Endometrial microvascular endothelial cells (primary cell): ENCODE data around the gene PPIL6. TPM values are rescaled to one million over a fixed set of nuclear protein-coding genes. Genes with fewer than 3 reads are reported as not detected.

Source experiments
- in situ Hi-C: cut with HindIII; loops from 2 replicates; pipeline ENCODE4 v1.10.0; 2017; ENCODE audit warnings: low sequenced_read_pairs, low pct_unique_long_range_greater_than_20kb; ENCODE audit errors: inconsistent ontology term
- total RNA-seq: library from RNA; depleted of rRNA; stranded (reverse); fragments of >200 nt; gene quantifications from one replicate; pipeline ENCODE4 v1.2.3, GENCODE V29; 2015; ENCODE audit errors: inconsistent ontology term

The PPIL6 gene
- total RNA-seq, 1 donor from 2014 or later, result not detected

DNA sequence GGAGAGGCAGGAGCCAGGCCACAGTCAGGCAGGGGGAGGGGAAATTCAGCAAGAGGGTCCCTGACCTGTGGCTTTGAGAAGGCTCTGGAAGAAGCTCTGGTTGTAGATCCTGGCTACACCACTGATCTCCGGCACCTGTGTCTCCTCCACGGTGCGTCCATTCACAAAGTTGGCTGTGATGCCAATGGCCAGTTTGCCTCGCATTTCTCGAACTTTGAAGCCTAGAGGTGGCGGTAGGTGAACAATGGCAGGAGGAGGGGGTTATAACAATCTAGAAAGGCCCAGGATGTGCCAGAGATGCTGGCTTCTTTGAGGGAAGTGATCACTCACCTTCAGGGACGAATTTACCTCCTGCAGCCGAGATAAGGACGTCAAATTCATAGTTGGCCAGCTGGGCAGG is 11.8 kb upstream of the PPIL6 start:
- in situ Hi-C loops, result no loop called here

DNA sequence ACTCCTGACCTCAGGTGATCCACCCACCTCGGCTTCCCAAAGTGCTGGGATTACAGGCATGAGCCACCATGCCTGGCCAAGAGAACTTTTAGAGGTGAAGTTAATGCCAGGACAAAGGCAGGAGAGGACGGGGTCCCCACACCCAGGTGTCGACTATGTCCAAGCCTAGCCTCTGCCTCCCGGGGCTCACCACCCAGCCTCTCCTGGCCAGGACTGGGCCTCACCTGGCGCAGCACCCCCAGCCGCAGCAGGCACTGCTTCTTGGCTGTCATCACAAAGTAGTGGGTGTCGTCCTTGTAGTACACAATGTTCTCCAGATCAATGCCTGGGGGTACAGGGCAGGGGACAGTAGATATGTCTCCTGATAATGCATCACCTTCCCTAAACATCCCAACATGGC is 10.9 kb upstream of the PPIL6 start:
- in situ Hi-C loops, result no loop called here

DNA sequence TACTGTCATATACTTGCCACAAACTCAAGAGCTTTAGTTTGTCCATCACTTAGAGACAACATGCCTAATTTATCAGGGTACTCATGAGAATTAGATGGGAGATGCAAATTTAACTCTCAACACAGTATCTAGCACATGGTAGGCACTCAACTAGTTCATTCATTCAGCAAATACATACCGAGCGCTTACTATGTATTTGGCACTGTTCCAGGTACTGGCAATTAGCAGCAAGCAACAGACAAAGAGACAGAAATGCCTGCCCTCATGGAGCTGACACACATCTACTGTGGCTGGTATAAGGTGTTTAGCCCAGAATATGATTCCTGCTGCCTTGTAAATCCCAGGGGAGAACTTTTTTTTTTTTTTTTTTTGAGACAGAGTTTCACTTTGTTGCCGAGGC is 10.4 kb upstream of the PPIL6 start:
- in situ Hi-C loops, result no loop called here

DNA sequence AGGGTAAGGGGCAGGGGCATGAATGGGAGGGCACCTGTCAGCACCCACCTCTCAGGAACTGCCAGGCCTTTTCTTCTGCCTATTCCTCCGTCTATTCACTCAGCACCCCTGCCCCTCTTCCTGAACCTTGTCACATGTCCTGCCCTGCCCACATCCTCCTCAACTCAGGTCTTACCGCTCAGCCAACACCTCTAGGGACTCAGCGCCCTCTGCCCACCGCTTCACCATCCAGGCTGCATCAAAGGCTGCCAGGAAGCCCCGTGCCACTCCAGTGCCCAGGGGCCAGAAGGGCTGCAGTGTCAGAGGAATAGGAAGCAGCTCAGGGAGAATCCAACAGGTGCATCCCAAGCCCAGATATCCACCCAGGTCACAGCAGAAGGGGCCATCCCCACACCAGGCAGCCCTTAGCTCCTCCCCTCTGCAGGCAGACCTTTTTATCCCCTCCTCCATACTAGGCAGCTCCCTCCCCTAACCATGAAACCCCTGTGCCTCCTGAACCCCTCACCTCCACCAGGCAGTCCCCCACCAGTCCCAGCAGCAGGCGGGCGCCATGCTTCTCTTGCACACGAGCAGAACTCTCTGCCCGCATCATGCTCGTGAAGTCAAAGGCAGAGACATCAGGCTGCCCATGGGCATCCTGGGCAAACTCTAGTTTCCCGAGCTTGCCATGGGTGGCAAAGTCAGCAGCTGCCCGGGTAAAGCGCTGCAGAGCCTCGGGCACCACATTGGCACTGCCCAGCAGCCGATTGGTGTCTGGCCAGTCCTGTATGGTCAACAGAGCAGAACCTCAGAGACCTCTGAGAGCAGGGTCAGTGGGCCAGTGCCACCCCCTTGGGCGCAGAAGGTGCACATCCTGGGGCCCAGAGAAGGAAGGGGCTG is 9.6 kb upstream of the PPIL6 start:
- in situ Hi-C loops, result no loop called here

DNA sequence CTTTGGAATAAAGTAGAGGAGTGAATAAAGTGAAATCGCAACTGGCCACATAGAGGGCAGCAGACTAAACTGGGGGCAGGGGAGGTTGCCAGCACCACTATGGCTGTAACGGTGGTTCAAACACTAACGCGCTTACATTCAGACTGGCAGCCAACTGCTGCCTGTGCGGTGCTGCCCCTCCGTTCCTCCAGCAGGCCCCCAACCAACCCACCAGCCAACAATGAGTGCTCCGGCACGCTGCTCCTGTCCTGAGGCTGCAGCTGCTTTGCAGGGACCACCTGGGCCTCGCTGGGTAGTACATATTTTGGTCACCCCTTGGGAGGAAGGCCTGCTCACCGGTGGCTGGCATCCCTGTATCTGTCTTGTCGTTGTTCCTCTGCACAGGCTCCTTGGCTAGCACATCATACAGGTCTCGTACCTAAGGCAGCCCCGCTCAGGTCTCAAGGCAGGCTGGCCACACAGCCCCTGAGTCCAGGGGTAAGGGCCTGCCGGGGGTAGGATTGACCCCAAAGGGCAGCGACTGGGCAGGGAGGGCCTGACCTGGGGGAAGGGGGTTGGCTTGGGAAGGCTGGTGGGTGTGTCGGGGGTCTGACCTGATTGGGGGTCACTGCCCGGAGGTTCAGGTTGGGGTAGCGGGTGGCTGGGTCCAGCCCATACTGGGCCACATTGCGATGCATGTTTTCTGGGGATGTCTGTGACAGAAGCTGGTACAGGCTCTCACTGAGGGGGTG is 8.8 kb upstream of the PPIL6 start:
- in situ Hi-C loops, result no loop called here

DNA sequence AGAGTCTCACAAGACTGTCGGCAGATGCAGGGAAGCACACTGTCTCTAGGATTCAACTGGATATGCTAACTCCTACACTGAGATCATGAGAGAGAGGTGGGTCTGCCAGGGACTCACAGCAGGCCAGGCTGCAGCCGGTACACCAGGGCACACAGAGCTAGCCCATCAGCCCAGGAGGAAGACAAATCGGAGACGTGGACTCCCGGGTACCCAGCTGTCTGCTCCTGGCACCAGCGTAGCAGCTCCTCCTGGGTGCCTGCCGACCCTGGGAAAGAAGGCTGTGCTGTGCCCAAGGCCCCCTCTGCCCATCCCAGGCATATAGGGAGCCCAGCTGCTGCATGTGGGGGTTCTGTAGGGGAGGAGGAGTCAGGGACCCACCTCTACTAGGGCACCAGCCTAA is 8.2 kb upstream of the PPIL6 start:
- in situ Hi-C loops, result no loop called here

DNA sequence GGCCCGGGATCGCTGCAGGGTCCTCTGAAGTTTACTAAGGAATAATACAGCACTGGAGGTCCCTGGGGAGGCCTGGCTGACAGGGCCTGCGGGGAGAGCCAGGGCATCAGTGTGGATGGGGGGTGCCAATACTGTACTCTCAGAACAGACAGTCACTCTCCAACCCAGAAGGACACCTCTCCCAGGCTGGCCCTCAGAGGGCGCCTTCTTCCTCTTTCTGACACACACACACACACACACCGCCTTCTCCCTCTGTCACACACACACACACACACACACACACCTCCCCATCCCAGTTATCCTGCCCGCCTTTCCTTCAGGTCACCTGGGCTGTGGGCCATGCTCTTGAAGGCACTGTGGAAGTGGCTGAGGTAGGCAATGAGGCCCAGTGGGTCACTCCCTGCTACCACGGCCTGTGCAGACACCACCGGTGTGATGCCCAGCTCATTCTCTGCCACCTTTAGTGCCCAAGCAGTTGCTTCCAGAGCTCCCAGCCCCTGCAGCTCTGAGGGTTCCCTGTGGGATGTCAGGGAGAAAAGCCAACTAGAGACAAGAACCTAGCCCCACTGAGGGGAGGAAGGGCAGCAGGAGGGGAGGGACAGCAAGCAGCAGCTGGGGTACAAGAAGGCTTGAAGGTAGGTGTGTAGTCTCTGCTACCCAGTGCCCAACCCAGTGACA is 7.6 kb upstream of the PPIL6 start:
- in situ Hi-C loops, result no loop called here

DNA sequence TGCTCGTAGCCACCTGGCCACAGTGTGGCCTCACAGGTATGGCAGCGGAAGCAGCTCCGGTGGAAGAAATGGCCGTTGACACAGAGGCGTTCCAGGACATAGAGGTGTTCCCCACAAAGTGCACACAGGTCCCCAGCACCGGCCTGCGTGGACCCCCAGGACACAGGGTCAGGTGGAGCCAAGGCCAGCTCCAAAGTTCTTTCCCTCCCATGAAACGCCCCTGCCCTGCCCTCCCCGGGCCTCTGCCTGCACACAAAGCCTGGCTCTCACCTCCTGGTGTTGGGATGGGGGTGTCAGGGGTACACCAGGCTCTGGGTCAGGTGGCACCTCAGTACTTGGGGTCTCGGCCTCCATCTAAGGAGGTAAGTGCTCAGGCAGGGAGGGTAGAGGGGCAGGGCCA is 6.7 kb upstream of the PPIL6 start:
- in situ Hi-C loops, result no loop called here

DNA sequence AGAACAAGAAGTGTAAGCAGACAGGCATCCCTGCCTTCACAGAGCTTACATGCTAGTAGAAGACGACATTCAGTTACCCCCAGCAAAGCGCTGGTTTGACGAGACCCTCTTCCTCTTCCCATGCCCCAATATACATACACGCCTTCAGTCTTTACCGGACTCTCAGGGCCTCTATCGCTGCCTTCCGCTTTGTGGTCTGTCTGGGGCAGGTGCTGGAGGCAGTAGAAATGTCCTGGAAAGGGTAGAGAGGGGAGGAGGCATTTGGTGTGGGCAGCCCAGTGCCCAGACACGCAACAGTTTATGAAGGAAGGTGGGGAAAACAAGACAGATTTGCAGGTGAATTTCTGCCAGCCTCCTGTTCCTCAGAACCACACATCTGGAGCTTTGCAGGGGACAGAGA is 6.1 kb upstream of the PPIL6 start:
- in situ Hi-C loops, result no loop called here

DNA sequence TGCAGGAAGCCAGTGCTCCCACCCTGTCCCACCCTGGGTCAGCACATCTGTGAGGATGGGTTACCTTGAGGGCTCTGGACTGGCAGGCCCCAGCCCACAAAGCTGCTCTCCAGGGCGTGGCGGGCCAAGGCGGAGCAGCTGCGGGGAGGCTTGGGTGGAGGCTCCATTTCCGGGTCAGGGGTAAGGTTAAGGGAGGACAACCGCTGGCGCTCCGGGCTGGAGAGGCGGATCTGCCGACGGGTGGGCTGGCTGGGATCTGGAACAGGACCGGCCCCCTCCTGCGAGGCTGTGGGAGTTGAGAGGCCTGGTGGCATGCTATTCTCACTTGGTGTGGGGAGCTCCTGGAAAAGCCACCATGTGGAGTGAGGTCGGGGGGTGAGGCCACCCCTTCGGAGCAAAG is 5.6 kb upstream of the PPIL6 start:
- in situ Hi-C loops, result no loop called here

DNA sequence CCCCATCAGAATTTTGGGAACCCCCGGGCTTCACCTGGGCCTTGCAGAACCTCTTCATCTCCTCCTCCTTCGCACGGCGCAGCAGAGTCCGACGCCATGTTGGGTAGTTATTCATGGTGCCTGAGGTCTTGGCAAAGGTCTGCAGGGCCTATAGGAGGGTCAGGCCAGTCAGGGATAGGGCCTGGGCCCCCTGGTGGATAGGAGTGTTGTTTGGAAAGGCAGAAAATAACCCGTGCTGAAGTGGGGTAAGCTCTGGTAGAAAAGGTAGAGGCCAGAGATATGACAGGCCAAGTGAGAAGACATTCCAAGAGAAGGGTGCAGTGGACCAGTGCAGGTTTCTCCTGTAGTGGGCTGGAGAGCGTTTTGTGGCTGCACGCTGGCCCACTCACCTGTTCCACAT is 5.0 kb upstream of the PPIL6 start:
- in situ Hi-C loops, result no loop called here

DNA sequence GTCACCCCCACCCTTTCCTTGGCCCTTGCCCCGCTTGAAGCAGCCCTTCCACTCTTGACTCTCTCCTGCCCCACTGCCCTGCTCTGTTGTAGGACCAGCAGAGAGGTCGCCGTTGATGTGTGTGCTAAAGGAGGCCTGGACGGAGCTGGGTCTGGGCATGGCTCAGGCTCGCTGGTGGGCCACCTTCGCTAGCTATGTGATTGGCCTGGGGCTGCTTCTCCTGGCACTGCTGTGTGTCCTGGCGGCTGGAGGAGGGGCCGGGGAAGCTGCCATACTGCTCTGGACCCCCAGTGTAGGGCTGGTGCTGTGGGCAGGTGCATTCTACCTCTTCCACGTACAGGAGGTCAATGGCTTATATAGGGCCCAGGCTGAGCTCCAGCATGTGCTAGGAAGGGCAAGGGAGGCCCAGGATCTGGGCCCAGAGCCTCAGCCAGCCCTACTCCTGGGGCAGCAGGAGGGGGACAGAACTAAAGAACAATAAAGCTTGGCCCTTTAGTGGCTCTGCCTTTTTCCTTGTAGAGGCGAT is 3.1 kb upstream of the PPIL6 start:
- in situ Hi-C loops, result no loop called here

DNA sequence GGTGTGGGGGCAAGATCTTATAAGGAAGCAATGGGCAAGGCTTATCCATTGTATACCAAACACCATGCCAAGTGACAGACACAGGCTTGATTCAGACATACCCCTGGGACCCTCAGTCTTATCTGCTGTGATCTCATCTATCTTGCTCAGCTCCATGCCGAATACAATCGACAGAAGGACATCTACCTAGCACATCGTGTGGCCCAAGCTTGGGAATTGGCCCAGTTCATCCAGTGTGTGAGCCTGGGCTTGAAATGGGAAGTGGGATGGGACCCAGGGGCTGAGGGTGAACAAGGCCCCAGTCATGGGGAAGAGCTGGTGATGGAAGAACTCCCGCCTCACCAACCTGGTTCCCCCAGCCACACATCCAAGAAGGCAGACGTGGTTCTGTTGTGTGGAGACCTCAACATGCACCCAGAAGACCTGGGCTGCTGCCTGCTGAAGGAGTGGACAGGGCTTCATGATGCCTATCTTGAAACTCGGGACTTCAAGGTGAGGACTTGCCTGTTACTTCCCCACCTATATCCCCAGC is 2.0 kb upstream of the PPIL6 start:
- in situ Hi-C loops, result no loop called here

DNA sequence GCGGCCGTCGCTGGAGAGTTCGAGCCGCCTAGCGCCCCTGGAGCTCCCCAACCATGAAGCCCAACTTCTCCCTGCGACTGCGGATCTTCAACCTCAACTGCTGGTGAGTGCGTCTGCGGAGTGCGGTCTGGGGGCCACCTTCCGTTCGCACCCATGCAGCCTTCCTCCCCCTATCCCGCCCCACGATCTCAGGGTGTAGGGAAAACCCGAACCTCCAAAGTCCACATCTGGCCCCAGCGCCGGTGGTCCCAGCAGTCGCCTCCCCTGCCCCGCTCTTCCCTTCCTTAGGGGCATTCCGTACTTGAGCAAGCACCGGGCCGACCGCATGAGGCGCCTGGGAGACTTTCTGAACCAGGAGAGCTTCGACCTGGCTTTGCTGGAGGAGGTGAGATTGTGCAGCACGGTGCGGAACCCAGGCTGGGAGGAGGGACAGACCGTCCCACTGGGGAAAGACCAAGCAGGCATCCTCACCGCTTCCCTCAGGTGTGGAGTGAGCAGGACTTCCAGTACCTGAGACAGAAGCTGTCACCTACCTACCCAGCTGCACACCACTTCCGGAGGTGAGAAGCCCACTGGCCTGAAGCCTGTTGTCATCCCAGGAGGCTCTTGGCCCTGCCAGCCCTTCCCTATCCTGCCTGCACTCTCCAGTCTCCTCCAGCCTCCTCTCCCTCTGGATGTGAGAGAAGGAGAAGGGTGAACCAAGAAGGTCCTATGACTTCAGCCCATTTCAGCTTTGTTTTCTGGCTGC is 815 bp upstream of the PPIL6 start:
- in situ Hi-C loops, result no loop called here

DNA sequence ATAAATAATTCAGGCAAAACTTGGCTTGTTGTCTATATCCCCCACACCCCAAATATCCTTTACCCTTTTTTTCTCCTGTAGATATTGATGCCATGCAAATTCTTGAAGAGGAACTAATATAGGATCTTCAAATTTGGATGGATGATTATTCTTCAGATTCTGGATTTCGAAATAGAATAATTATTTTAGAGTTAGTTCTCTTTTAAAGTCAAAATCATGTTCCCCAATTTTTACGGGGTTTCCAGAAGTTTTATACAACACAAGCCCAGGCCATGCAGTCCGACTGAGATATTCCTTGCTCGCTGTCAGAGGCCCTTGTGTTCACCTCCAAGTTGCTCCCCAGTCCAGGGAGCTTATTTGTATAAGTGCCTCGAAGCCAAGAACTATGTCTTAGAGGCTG is 4.4 kb downstream of the PPIL6 start:
- in situ Hi-C loops, result no loop called here

DNA sequence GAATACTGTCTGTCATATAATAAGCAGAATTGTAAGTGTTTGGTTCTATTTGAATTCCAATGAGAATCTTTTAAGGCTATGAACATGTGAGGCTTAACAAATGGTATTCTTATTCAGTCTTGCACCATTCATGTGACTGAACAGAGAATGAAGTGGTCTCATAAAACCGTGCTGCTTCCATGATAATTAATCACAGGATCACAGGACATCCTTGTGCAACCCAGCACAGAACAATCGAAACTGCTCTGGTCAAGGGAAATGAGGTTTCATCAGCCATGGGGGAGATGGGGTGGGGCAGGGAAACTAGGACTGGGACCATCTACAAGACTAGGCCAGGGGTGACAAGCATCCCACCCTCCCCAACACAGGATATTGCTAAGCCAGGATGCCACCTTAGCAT is 6.0 kb downstream of the PPIL6 start:
- in situ Hi-C loops, result no loop called here

DNA sequence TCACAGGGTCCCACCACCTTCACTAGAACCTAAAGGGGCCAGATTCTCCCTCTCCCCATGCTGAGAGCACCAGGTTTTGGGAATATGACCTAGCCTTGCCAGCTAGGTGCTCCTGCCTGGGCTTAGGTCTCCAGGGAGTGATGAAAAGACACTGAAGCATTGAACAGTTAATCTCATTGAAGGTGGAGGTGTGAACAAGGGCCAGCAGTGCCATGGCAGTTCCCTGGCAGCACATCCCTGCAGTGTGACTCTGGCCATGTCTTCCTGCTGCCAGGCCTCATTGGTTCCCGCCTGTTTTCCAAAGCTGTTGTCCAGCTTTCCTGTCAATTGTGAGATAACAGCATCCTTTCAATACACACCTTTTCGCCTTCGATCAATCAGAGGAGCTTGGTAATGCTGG is 10.9 kb downstream of the PPIL6 start:
- in situ Hi-C loops, result no loop called here

DNA sequence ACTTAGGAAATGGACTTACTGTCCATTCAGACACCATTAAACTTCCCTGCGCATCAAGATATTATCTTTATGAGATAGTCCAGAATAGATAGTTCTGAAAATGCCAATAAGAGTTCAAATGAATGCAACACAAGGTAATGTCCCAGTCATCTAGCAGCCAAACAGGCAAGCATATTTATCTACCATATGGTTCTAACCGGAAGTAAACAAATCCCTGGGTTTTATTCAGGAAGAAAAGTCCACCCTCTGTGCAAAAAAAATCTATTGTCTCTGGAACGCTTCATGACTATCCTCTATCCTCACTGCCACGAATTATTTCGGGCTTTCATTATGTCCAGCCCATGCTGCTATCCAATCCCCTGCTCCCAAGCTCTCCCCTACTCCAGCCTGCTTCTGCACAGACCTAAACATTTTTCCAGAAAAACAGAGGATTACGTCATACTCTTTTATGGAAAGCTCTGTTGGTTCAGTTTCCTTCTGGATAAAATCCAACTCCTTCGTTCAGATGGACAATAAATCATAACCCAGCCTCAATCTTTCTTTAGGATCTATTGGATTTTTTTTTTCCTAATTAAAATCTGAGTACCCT is 11.4 kb downstream of the PPIL6 start:
- in situ Hi-C loops, result no loop called here
